ENCODE data around the gene PPM1M. TPM values are rescaled to one million over a fixed set of nuclear protein-coding genes. Genes with fewer than 3 reads are reported as not detected.
"Not testable (repeated sequence)": the region's sequence is repeated elsewhere in the genome, so short reads cannot be mapped to it uniquely, and the experiment has no call there.

Gene PPM1M
- total RNA-seq, 1 experiment from 2014 or later: 4.6 TPM

DNA sequence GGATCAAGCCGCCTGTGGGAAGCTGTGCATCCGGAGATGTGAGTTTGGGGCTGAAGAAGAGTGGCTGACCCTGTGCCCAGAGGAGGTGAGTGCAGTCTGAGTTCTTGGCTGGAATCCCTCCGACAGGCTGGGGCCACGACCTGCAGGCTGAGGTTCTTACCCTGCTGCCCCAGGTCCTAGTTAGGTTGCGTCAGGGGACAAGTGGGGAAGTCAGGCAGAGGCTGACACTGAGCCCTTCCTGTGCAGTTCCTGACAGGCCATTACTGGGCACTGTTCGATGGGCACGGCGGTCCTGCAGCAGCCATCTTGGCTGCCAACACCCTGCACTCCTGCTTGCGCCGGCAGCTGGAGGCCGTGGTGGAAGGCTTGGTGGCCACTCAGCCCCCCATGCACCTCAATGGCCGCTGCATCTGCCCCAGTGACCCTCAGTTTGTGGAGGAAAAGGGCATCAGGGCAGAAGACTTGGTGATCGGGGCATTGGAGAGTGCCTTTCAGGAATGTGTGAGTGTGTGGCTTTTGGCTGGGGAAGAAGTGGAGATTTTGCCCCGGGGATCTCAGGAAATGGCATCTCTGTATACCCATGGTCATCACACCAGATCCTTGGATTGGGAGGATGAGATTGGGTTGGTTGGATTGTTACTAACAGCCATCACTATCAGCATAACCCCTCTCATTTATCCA lies 1.3 kb downstream of the PPM1M start:
- DNase-seq (ENCODE audit: low read depth): no peak

DNA sequence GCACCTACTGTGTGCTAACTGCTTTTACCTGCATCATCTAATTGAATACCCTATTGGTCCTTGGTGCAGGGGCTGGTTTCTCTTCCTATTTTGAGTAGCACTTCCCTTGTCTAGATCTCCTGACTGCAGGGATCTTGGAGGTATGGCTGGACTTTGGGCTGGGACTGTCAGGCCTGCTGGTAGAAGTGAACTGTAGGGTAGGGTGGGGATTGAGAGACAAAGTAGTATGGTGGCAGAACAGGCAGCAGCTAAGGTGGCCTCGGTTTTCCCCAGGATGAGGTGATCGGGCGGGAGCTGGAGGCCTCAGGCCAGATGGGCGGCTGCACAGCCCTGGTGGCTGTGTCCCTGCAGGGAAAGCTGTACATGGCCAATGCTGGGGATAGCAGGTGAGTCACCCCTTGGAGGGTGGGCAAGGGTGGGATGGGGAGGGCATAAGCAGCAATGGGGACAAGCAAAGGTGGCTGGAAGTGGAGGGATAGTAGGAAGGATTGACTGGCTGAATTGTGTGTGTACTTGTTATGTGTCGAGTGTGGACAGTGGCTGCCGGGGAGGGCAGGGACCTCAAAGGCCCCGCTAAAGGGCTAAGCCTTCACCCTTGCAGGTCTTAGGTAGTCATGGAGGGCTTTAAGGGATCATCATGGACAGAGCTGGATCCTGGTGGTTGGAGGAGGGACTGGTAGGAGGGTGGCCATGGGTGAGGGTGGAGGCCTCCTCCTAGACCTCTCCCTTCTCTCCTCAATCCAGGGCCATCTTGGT lies 2.0 kb downstream of the PPM1M start:
- no peak for DNase-seq (ENCODE audit: low read depth)

DNA sequence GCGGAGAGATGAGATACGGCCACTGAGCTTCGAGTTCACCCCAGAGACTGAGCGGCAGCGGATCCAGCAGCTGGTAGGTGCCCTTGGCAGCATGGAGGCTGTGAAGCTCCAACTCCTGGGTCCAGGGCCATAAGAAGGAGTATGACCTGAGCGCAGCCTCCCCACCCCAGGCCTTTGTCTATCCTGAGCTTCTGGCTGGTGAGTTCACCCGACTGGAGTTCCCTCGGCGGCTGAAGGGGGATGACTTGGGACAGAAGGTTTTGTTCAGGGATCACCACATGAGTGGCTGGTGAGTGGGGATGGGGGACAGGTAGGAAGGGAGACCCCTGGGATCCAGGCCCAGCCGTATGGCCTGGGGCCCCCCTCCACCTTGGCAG lies 2.6 kb downstream of the PPM1M start:
- DNase-seq (ENCODE audit: low read depth): no peak

DNA sequence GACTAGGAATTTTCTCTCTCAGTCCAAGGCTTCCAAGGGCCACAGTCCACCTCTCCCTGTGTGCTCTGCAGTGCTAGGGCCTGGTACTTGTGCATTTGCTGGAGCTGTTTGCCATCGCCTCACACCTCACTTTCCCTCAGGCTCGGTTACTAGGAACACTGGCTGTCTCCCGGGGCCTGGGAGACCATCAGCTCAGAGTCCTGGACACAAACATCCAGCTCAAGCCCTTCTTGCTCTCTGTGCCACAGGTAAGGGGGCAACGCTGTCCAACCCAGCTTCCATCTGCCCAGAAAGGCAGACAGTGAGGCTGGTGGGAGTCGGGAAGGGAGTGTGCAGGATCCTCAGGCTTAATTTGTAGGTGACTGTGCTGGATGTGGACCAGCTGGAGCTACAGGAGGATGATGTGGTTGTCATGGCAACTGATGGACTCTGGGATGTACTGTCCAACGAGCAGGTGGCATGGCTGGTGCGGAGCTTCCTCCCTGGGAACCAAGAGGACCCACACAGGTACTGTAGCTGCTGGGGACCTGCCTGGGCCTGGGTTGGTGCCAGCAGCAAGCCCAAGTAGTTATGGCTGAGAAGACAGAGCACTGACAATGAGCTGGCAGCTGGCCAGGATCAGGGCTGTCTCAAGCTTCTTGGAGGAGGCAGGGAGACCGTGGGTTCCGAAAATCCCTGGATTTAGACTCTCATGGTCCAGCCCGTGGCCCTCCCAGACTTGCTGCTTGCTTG lies 3.4 kb downstream of the PPM1M start:
- no peak for DNase-seq (ENCODE audit: low read depth)

DNA sequence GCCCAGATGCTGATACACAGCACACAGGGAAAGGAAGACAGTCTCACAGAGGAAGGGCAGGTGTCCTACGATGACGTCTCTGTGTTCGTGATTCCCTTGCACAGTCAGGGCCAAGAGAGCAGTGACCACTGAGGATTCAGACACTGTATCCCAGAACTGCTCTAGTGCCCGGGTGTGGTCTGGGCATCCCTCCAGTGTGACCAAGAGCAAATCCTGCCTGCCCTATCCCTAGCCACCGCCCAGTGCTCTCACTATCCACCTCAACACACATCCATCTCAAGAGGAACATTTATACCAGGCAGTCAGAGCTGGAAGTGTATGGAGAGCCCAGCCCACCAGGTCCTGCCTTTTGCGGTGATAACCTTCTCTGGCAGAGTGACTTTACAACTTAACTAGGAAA lies 4.1 kb downstream of the PPM1M start:
- no peak for DNase-seq (ENCODE audit: low read depth)

DNA sequence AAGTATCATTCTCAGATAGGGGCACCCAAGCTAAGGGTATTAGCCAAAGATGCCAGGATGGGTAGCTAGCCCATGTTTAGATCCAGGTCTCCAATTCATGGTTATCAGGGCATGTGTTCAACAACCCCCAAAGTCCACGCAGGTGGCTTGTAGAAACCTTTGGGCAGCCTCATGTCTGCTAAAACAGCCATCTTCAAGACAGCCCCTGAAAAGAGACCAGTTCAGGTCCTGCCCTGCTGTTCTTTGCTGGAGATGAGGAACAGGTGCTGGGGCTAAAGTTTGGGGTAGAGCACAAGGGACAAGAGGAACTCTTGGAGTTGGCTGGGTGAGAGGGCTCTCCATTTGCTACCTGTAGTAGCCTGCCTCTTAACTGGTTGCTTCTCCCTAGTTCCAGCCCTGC lies 4.6 kb downstream of the PPM1M start:
- DNase-seq (ENCODE audit: low read depth): no peak

DNA sequence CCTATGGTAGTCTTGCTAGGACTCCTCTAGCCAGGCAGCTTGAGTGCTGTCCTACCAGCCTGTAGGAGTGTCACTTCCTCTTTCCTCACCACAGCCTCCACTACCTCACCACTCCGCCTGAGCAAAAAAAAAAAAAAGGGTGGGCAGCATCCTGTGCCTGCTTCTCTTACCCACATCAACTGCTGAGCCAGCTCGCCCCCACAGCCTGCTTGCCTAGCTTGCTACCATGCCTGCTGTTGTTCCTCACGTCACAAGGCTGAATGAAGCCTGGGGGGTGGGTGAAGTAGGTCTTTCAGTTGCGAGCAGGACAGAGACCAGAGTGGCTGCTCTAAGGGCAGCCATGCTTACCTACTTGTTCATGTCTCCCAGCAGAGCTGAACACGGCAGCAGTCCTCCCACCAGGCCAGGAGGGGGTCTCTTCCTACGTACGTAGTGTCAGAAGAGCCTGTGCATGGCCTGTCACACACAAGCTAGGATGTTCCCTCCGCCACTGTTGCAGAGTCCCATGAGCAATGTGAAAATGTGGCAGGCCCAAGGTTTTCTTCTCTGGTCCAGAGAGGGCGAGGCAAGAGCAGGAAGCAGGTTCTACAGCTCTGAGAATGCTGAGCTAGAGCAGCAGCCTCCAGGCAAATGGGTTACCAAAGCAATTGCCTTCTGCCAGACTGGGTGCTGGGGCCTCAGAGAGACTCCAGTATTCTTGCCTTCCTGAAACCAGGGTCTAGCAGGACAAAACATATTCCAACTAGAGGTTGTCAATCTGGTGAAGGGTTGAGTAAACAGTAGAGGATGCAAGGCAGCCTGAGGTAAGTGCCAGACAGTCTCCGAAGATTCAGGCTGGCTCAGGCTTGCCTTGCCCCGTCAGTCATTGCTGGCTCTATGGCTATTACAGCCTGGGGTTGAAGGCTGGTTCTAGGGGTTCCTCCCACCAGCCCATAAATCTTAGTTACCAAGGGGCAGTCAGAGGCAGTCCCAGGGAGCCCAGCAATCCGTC lies 8.1 kb downstream of the PPM1M start:
- DNase-seq (ENCODE audit: low read depth): no peak

DNA sequence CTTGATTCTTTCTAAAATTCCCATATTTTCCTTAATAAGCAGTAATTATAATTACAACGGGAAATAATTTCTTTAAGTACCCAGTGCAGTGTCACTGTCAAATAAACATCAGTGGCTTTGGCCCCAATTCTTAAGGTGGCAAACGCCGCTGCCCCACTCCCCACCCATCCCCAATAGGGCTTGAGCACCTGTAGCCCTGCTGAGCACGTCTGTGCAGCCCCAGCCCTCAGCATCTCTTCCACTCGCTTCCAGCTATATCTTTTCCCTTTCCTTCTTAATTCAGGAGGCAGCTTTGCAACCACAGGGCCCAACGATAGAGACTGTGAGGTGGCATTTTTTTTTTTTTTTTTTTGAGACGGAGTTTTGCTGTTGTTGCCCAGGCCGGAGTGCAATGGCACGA lies 9.0 kb downstream of the PPM1M start:
- no peak for DNase-seq (ENCODE audit: low read depth)

DNA sequence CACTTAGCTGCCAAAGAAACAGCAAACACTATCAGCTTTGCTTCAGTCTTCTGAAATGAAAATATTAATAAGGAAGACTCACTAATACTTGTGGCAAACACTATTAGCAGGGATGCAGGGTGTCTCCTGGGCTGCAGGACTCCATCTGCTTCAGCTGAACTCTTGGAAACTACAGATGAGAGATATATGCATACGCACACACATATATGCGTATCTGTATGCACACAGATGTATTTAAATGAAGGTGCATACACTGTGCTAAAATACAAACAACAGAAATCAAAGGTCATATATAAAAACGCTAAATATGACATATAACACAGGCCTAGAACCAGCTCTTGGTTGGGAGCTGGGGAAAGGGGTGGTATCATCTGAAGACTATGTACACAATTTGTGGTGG lies 10.6 kb downstream of the PPM1M start:
- DNase-seq (ENCODE audit: low read depth): no peak

DNA sequence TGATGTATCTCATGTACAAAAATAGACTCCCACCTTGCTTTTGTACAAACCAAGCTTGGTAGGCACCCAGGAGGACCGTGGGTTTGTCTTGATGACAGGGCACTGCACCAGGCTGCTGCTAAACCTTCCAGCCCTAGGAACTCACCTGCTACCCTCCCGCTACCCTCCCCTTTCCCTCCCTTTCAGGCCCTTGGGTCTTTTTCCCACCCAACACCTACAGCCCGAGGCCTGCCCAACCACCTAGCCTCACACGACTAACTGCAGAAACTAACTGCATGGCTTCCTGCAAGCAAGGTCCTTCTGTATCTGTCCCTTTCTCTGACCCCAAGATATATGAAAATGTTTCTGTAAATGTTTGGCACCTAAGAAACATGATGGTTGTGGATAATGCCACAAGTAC lies 11.1 kb downstream of the PPM1M start:
- DNase-seq (ENCODE audit: low read depth): no peak

DNA sequence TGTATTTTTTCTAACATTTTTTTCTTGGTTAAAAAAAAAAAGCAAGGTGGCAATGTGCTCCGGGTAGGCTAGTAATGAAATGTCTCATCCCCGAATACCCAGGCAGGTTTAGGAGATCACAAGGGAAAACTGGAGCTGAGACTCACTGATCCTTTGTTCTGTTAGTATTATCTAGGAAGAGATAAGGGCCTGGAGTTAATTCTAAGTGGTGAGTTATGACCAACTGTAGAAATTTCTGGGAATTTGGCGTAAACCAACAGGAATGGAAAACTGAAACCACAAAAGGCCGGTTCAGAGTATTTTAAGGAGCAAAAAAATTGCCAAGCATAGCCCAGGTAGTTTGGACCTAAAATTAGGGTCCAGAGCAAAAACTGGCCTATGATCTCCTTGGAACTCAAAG lies 12.4 kb downstream of the PPM1M start:
- no peak for DNase-seq (ENCODE audit: low read depth)

DNA sequence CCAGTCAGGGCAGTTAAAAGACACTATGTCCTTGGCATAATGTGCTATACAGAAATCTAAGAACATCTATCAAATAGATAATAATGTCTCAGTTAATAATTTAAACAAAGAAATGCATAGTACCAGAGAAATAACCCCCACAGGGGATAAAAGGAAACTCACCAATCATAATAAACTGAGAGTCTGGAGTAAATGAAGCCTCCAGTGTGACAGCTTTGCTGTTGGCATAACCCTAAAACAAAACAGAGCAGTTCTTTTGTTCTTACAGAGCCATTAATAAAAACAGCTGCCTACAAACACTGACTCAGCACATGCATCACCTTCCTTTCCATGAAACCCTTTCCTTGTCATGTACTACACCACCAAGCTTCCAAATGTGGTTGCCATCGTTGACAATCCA lies 13.5 kb downstream of the PPM1M start:
- DNase-seq (ENCODE audit: low read depth): no peak

DNA sequence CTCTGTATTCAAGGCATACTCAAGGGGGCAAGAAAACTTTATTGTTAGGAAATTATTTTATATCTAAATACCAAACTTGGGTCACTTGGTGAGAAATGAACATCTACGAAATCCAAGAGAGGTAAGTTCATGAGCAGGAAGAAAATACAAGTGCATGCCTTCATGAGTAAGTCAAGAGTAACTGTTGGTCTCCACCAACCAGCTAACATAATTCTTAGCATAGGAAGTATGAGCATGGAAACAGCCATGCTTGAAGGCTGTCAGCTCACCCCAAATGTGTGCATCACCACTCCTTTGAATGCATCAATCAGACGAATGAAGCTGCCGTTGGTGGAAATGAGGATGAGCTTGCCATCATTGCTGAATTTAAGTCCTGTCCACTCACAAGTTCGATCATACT lies 13.9 kb downstream of the PPM1M start:
- DNase-seq (ENCODE audit: low read depth): no peak

DNA sequence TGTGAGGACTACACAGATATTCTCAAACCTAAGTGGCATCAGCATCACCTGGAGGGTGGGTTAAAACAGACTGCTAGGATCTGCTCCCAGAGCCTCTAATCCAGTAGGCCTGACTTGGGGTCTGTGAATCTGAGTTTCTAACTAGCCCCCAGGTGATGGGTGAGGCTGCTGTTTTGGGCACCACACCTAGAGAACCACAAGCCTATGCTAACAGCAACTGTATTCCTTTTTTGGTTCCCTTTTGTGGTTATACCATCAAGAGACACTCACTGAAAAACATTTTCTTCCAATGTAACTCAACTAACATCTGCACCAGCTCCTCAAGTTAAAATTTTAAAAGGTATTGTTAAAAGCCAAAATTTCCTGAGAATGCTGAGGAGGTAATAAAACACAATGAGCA lies 16.9 kb downstream of the PPM1M start:
- no peak for DNase-seq (ENCODE audit: low read depth)

DNA sequence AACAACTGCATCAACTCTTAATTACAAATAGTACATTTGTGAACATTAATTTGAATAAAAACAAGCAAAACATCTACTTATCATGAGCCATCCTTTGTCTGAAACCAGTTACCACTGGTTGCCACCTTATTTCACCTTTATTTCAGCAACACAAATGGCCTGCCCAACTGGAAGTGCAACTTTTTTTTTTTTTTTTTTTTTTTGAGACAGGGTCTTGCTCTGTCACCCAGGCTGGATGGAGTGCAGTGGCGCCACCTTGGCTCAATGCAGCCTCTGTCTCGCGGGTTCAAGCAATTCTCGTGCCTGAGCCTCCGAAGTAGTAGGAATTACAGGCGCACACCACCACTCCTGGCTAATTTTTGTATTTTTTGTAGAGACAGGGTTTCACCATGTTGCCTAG lies 19.8 kb downstream of the PPM1M start:
- no peak for DNase-seq (ENCODE audit: low read depth)

DNA sequence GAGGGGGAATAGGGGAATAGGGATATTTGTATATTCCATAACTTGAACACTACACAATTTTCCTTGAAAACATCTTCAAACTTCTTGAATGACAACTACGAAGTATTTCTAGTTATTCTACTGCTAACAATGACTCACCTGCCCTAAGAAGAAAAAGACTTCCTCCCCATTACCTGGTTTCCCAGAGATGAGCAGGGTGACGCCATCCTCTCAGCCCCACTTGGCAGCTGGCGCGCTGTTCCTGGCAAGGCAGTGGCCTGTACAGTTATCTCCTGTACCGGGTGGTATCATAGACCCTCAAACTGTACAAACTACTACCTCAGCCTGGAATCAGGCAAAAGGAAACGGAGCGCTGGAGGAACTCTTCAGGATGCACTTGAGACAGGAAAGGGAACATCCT lies 22.5 kb downstream of the PPM1M start:
- no peak for DNase-seq (ENCODE audit: low read depth)

DNA sequence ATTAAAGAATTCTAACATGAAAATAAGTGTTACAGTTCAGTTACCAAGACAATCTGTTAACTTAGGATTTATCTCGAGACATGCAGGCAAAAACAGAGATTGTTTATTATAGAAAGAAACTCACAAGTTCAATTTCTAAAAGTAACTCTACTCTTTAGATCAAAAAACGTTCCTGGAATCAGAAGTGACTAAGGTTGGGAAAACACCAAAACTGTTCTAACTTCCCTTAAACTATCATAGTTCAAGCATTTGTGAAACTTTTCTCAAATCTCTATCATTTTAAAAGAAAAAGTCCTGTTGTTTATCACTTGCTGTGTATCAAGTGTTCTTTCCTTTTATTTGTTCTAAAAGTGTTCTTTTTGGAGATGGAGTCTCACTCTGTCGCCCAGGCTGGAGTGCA lies 24.2 kb downstream of the PPM1M start:
- no peak for DNase-seq (ENCODE audit: low read depth)

DNA sequence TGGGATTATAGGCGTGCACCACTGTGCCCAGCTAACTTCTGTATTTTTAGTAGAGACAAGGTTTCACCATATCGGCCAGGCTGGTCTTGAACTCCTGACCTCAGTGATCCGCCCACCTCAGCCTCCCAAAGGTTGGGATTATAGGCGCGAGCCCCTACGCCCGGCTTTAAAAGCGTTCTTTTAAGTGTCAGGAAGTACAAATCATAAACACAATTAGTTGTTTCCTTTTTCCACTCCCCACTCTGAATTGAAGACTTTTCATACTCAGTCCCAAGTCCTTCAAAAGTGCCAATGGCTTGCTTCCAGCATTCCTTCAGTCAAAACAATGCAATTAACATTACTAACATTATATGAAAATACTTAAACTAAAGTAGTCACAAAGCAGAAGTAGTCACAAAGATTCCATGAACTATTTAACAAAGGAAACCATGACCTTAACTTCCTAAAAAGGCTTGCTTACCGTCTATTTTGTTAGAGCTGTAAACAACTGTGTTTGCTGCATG lies 24.7 kb downstream of the PPM1M start:
- no peak for DNase-seq (ENCODE audit: low read depth)

DNA sequence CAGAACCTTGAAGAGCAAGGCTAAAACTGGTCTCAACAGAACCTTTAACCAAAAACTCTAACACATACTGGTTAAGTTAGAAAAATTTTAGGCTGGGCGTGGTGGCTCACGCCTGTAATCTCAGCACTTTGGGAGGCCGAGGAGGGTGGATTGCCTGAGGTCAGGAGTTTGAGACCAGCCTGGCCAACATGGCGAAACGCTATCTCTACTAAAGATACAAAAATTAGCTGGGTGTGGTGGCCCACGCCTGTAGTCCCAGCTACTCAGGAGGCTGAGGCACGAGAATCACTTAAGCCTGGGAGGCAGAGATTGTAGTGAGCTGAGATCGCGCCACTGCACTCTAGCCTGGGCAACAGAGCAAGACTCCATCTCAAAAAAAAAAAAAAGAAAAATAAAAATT lies 26.6 kb downstream of the PPM1M start:
- DNase-seq (ENCODE audit: low read depth): not testable (repeated sequence)

DNA sequence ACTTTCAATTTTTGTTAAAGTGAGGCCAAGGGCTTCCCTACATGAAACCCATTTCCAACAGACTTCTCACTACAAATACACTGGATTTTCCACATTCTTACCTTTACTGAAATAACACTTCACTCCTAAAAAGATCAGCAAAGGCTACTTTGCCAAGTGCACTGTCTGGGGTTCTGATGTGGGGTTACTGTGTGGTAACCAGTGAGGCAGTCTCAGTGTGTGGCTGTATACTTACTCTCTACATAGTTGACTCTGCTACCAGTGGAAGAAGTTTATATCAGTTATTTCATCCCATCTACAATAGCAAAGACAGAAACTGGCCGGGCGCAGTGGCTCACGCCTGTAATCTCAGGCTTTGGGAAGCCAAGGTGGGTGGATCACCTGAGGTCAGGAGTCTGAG lies 27.3 kb downstream of the PPM1M start:
- no peak for DNase-seq (ENCODE audit: low read depth)

DNA sequence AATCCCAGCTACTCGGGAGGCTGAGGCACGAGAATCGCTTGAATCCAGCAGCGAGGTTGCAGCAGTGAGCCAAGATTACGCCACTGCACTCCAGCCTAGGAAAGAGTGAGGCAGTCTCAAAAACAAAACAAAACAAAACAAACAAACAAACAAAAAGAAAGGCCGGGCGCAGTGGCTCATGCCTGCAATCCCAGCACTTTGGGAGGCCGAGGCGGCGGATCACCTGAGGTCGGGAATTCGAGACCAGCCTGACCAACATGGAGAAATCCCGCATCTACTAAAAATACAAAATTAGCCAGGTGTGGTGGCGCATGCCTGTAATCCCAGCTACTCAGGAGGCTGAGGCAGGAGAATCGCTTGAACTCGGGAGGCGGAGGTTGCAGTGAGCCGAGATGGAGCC lies 29.2 kb downstream of the PPM1M start:
- DNase-seq (ENCODE audit: low read depth): not testable (repeated sequence)
